Measurements from ENCODE around the gene IGFBP6. TPM values are rescaled to one million over a fixed set of nuclear protein-coding genes. Genes with fewer than 3 reads are reported as not detected.
A peak's percentile ranks its signal among the peaks of the same experiment; 100 is the strongest.

Gene IGFBP6
- total RNA-seq, 8 experiments from 2014 or later: 0.41 to 480 (median 1.9) TPM

- Histone ChIP-seq H3K27ac (no peak overlapping the region), H3K4me1 (replicated peaks in 1 of 2) (no peaks in the 10 kb centered on the region), H3K4me3 (no peak overlapping the region)
- 75 to 100% (median 100%) methylated on average over 1 to 4 of the region's 20 CpGs; no CpG with 5 or more reads in 5 of the 10 experiments for WGBS, 10 experiments
- in situ Hi-C loops (cut with MboI; ENCODE audit: low pct_unique_long_range_greater_than_20kb in 2 of 9, low sequenced_read_pairs in 9 of 9, unreplicated experiment in 9 of 9): no loop called here
- ATAC-seq (replicated peaks in 6 of 8): no peak
Measured at GRCh38 chr12:53062011-53062961, 35.2 kb upstream of the IGFBP6 start.

- H3K4me3 ChIP-seq: no peak overlapping the region
- H3K4me1 ChIP-seq (replicated peaks in 1 of 2): no peaks in the 10 kb centered on the region
- in situ Hi-C loops (cut with MboI; ENCODE audit: low pct_unique_long_range_greater_than_20kb in 2 of 9, low sequenced_read_pairs in 9 of 9, unreplicated experiment in 9 of 9): no loop called here
- peak in 4 of 8 experiments; percentile 2 to 18 (median 8) for ATAC-seq (replicated peaks in 6 of 8)
- 68 to 80% (median 80%) methylated on average over 1 to 5 of the region's 14 CpGs; no CpG with 5 or more reads in 7 of the 10 experiments for WGBS, 10 experiments
- H3K27ac ChIP-seq: no peak overlapping the region
Measured at GRCh38 chr12:53062977-53063707, 34.3 kb upstream of the IGFBP6 start.

- WGBS, 10 experiments: 20 to 100% (median 83%) methylated on average over 1 to 3 of the region's 13 CpGs; no CpG with 5 or more reads in 3 of the 10 experiments
- H3K4me3 ChIP-seq: no peak overlapping the region
- ATAC-seq (replicated peaks in 6 of 8): peak in 7 of 8 experiments; percentile 1 to 33 (median 17)
- no peak overlapping the region for H3K27ac ChIP-seq
- in situ Hi-C loops (cut with MboI; ENCODE audit: low pct_unique_long_range_greater_than_20kb in 2 of 9, low sequenced_read_pairs in 9 of 9, unreplicated experiment in 9 of 9): no loop called here
- H3K4me1 ChIP-seq (replicated peaks in 1 of 2): no peaks in the 10 kb centered on the region
Measured at GRCh38 chr12:53063708-53064612, 33.5 kb upstream of the IGFBP6 start.

DNA sequence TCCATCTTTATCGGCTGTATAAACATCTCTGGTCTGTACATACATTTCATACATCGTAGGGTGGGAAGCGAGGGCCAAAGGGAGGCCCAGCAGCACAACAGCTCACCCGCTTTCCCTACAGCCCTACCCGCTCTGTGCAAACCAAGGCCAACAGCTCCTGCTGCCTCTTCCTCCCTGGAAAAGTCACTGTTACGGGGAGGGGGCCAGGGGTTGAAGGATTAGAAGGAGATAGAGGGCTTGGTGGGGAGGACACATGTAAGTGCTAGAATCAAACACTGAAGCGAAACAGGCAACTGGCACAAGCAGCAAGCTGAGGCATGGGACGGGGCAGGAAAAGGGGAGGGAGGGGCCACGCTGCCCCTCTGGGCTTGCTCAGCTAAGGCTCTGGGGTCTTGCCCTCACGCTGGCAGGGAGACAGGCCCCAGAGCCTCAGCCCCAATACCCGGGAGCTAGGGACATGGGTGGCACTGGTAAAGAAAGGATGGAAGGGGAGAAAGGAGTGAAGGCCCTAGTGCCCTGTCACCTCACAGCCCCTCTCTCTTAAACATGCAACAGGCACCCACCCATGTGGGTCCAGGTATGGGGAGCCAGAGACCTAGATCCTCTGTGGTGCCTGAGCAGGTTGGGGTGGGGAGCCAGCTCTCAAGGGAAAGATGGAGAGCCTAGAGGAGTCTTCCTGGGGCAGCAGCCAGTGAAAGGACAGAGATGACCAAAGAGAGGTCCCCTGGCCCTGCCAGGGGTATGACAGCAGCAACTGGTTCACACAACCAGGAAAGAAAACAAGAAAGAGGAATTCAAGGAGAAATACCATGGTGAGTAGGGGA lies 32.6 kb upstream of the IGFBP6 start:
- ATAC-seq (replicated peaks in 6 of 8): no peak
- 60 to 100% (median 89%) methylated on average over 1 to 5 of the region's 11 CpGs; no CpG with 5 or more reads in 5 of the 10 experiments for WGBS, 10 experiments
- in situ Hi-C loops (cut with MboI; ENCODE audit: low pct_unique_long_range_greater_than_20kb in 2 of 9, low sequenced_read_pairs in 9 of 9, unreplicated experiment in 9 of 9): no loop called here
- H3K4me1 ChIP-seq (replicated peaks in 1 of 2): no peaks in the 10 kb centered on the region
- no peak overlapping the region for H3K27ac ChIP-seq
- no peak overlapping the region for H3K4me3 ChIP-seq

DNA sequence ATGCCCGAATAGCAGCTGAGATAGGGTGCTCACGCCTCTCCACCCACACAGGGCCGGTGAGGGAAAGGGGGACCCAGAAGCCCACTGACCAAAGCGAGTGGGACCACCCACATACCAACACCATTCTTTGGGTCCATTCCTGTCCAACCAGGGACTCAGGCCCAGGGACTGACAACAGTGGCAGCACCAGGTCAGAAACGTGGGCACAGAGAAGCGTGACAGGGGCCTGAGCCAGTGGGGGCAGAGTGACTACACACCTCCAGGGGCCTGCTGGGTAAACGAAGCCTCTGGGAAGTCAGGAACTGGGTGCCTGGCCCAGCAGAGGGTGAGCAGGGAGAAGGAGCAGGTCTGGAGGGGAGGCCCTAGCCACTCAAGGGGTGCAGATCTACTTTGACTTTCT lies 32.0 kb upstream of the IGFBP6 start:
- no peak overlapping the region for H3K27ac ChIP-seq
- in situ Hi-C loops (cut with MboI; ENCODE audit: low pct_unique_long_range_greater_than_20kb in 2 of 9, low sequenced_read_pairs in 9 of 9, unreplicated experiment in 9 of 9): no loop called here
- H3K4me1 ChIP-seq (replicated peaks in 1 of 2): no peaks in the 10 kb centered on the region
- ATAC-seq (replicated peaks in 6 of 8): no peak
- no peak overlapping the region for H3K4me3 ChIP-seq
- 60 to 100% (median 70%) methylated on average over 1 to 2 of the region's 7 CpGs; no CpG with 5 or more reads in 5 of the 10 experiments for WGBS, 10 experiments

DNA sequence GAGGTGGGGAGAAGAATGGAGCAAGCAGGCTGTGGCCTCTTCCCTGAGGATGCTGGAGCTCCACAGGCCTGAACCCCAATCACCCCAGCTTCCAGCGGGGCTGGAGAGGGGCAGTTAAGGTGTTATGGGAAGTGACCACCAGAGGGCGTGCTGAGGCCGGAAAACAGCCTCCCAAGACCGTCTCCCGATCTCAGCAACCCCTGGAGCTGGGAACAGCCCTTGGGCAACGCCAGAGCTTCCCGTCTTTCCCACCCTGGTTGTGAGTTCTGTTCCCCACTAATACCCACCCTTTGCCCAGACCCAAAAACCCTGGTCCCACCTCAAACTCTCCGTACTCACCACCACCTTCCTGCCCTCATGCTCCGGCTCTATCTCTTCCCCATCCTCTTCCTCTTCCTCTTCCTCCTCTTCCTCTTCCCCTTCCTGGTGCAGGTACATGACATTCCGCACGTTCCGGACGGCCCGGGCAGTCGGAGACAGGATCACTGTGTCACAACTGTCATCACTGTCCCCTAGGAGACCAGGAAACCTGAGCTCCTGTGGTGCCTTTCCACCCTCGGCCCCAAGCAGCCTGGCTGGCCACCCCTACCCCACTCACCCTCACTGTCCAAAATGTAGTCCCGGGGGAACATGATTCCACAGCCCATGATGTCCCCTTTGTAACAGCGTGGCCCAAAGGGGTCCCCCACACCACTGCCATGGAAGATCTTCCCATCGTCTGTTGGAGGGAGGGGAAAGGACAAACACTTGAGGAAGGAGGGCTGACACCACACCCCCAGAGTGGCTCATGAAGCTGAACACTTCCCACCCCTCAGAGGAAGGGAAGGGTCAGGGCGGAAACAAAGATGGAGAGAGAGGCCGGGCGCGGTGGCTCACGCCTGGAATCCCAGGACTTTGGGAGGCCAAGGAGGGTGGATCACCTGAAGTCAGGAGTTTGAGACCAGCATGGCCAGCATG lies 31.2 kb upstream of the IGFBP6 start:
- WGBS, 10 experiments: 6 to 100% (median 63%) methylated on average over 1 to 14 of the region's 24 CpGs; no CpG with 5 or more reads in 1 of the 10 experiments
- Histone ChIP-seq H3K4me3 (no peak overlapping the region), H3K4me1 (replicated peaks in 1 of 2) (no peaks in the 10 kb centered on the region), H3K27ac (no peak overlapping the region)
- in situ Hi-C loops (cut with MboI; ENCODE audit: low pct_unique_long_range_greater_than_20kb in 2 of 9, low sequenced_read_pairs in 9 of 9, unreplicated experiment in 9 of 9): no loop called here
- ATAC-seq (replicated peaks in 6 of 8): peak; percentile 31 to 88 (median 61)

GRCh38 chr12:53067074-53067992 lies 30.1 kb upstream of the IGFBP6 start:
- Histone ChIP-seq H3K27ac (no peak overlapping the region), H3K4me1 (replicated peaks in 1 of 2) (peaks cover 0 to 1% of the 10 kb centered on the region in 2 donors), H3K4me3 (no peak overlapping the region)
- WGBS, 10 experiments: 27 to 100% (median 82%) methylated on average over 1 to 3 of the region's 7 CpGs; no CpG with 5 or more reads in 2 of the 10 experiments
- in situ Hi-C loops (cut with MboI; ENCODE audit: low pct_unique_long_range_greater_than_20kb in 2 of 9, low sequenced_read_pairs in 9 of 9, unreplicated experiment in 9 of 9): no loop called here
- no peak for ATAC-seq (replicated peaks in 6 of 8)

GRCh38 chr12:53067993-53068770 lies 29.3 kb upstream of the IGFBP6 start:
- ATAC-seq (replicated peaks in 6 of 8): no peak
- WGBS, 10 experiments: 42 to 100% (median 78%) methylated on average over 1 to 10 of the region's 13 CpGs; no CpG with 5 or more reads in 6 of the 10 experiments
- H3K4me3 ChIP-seq: no peak overlapping the region
- in situ Hi-C loops (cut with MboI; ENCODE audit: low pct_unique_long_range_greater_than_20kb in 2 of 9, low sequenced_read_pairs in 9 of 9, unreplicated experiment in 9 of 9): no loop called here
- no peak overlapping the region for H3K27ac ChIP-seq
- H3K4me1 ChIP-seq (replicated peaks in 1 of 2): peaks cover 0 to 5% of the 10 kb centered on the region in 2 donors

- H3K4me1 ChIP-seq (replicated peaks in 1 of 2): peaks cover 0 to 5% of the 10 kb centered on the region in 2 donors
- H3K4me3 ChIP-seq: no peak overlapping the region
- no peak for ATAC-seq (replicated peaks in 6 of 8)
- in situ Hi-C loops (cut with MboI; ENCODE audit: low pct_unique_long_range_greater_than_20kb in 2 of 9, low sequenced_read_pairs in 9 of 9, unreplicated experiment in 9 of 9): no loop called here
- WGBS, 10 experiments: 17 to 100% (median 54%) methylated on average over 1 to 5 of the region's 15 CpGs; no CpG with 5 or more reads in 4 of the 10 experiments
- no peak overlapping the region for H3K27ac ChIP-seq
Measured at GRCh38 chr12:53068811-53069585, 28.5 kb upstream of the IGFBP6 start.

All from motor neuron (in vitro differentiated cells).